Measurements from ENCODE around the gene FHAD1.

DNA sequence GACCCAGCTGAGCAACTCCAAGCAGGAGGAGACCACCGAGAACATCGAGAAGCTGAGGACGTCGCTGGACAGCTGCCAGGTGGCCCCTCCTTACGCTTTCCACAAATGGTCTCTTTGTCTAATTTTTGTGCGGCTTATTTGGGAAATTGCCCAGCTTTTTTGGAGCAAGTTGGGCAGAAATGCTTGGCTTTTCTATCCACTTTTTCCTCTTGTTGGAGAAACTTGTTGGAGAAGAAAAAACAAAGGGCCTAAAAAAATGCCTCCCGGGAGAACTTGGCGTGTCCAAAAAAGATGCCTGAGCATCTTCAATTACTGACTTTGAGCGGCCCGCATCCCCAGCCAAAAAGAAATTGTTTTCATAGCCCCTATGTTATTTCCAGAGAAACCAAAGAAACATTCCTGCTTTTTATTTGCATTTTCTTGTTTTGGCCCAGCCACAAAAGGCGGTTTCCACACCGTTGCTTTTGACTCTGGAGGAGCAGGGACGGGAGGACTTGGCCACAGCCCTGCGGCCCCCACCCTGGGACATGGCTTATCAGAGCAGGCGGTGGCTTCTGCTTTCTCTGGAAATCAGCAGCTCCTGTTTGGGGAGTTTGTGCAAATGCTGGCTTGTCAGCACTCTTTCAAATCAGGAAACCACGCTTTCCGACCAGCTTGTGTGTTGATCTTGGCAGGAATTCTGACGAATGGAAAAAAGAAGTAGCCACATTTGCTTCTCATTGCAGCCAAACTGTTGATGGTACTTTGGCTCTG lies 81.5 kb downstream of the FHAD1 start:
- no peak for TF ChIP-seq EZH2phosphoT487 (IDR thresholded peaks at IDR 0.05; ENCODE audit: low read length)
- TF ChIP-seq CTCF (IDR thresholded peaks at IDR 0.05; ENCODE audit: low read length), result no peak

Measured in MM.1S (cell line).